Heart left ventricle (tissue), 16 donors: Measurements from ENCODE around the gene PFKFB3. TPM values are rescaled to one million over a fixed set of nuclear protein-coding genes. Genes with fewer than 3 reads are reported as not detected.
"Not testable (repeated sequence)": the region's sequence is repeated elsewhere in the genome, so short reads cannot be mapped to it uniquely, and the experiment has no call there.

ENCODE experiments used
- ATAC-seq, 4 donors: fragments of 200-7000 bp; cut with Tn5 transposase; one replicate each; pipeline ENCODE4 v1.9.1; 2020 to 2022; ENCODE audit warnings: moderate library complexity in 4 of 4, mild to moderate bottlenecking in 3 of 4, moderate number of reproducible peaks in 1 of 4
- DNase-seq, 5 donors: peaks; one replicate each; pipeline ENCODE4 v3.0.0-alpha.2; 2020
- H3K27ac ChIP-seq, 12 donors: fragments of 200-600 bp; sonication (generic) in 4 of 12; one replicate each; pipeline versions ENCODE4 v1.5.0 to v1.8.0; 2016 to 2022; ENCODE audit warnings: mild to moderate bottlenecking in 2 of 12
- H3K27me3 ChIP-seq, 9 donors: fragments of 200-600 bp; sonication (generic) in 2 of 9; one replicate each; pipeline versions ENCODE4 v1.5.1 to v1.8.0; 2016 to 2022; ENCODE audit warnings: mild to moderate bottlenecking in 3 of 9
- H3K36me3 ChIP-seq, 9 donors: fragments of 200-600 bp; sonication (generic) in 2 of 9; one replicate each; pipeline versions ENCODE4 v1.5.0 to v1.8.0; 2018 to 2022; ENCODE audit warnings: mild to moderate bottlenecking in 2 of 9
- H3K4me1 ChIP-seq, 12 donors: fragments of 200-600 bp; sonication (generic) in 4 of 12; one replicate each; pipeline versions ENCODE4 v1.5.0 to v1.8.0; 2016 to 2022; ENCODE audit warnings: mild to moderate bottlenecking in 3 of 12
- H3K4me3 ChIP-seq, 12 donors: fragments of 200-600 bp; sonication (generic) in 4 of 12; one replicate each; pipeline versions ENCODE4 v1.5.0 to v1.8.0; 2017 to 2022; ENCODE audit warnings: mild to moderate bottlenecking in 9 of 12, moderate library complexity in 4 of 12
- H3K9me3 ChIP-seq, 12 donors: fragments of 200-600 bp; sonication (generic) in 4 of 12; one replicate each; pipeline versions ENCODE4 v1.5.0 to v1.8.0; 2016 to 2022; ENCODE audit warnings: mild to moderate bottlenecking in 1 of 12
- CTCF ChIP-seq, 12 donors: fragments of 200-600 bp; sonication (generic) in 4 of 12; IDR thresholded peaks; one replicate each; pipeline versions ENCODE4 v1.5.0 to v1.8.0; 2018 to 2022; ENCODE audit warnings: antibody characterized with exemption in 12 of 12, mild to moderate bottlenecking in 5 of 12
- POLR2A ChIP-seq, 2 donors: fragments of 450-650 bp; IDR thresholded peaks; one replicate each; pipeline ENCODE4 v1.6.1; 2017; ENCODE audit warnings: antibody characterized with exemption in 2 of 2, mild to moderate bottlenecking in 2 of 2, moderate library complexity in 2 of 2
- WGBS, 4 donors: extraction: QIAGEN DNeasy Blood & Tissue Kit in 2 of 4; methylation state at CpG; one replicate each; pipeline versions ENCODE4 v1.1.5 to v1.1.7; 2013 to 2018; 5-methylcytosine and 5-hydroxymethylcytosine counted together
- intact Hi-C, 10 donors: fragments of 100-400 bp; cut with DNase I; formaldehyde crosslinking; loops; one replicate each; pipeline versions ENCODE4 v1.11.1 to v1.14.2; 2022
- polyA plus RNA-seq, 2 donors: library from polyadenylated mRNA; stranded (reverse); fragments of 200-250 nt; gene quantifications; one replicate each; pipeline ENCODE4 v1.2.3, GENCODE V29; 2013
- total RNA-seq, 9 donors: library from RNA; depleted of rRNA in 2 of 9; stranded (reverse); fragments of >200 nt in 2 of 9; fragmentation: NEBNext Ultra II Directional in 3 of 9; extraction: Animal tissue kit (Norgen Biotek cat#: 25700) in 3 of 9; gene quantifications; one replicate each; pipeline versions ENCODE4 v1.1.0 to v1.2.4, GENCODE V29; 2016 to 2023
- donor health status: ischemic (EF 13 %, LVEDD 7.1; RV severe dilation, severe dysfunction).
- donor health status: healthy with polysubstance abuse.
- donor health status: DM: no; HTN: yes; CAD: no.
- donor health status: DM: no; HTN: no; CAD: no.
- donor health status: ischemic (EF 25% LVEDD 6.9; RV normal size, moderate dysfunction).
- donor health status: ischemic (EF 25% LVEDD 5.7; RV mildly dilated, moderate dysfunction).
- donor health status: healthy.
- donor health status: DM: yes; HTN: yes; CAD: no.
- donor health status: ischemic (EF 35%, LVEDD 5.7; RV mildly dilated, moderate dysfunction).
- donor health status: nonischemic (EF 11% LVEDD 7.7; RV severe dilation, severe dysfunction).
- donor health status: DM: yes; HTN: yes; CAD: no.
- donor health status: PGD.
- donor health status: ischemic (EF 29% LVEDD 5.4; RV normal size, mild dysfunction).
- donor health status: nonischemic (EF 23%, LVEDD 6.1; RV moderate dilation, normal function).

Gene PFKFB3
- total and polyA plus RNA-seq, 11 donors, result 6.2 to 53.1 (median 13.4) TPM

GRCh38 chr10:6280291-6280690 lies 77.6 kb downstream of the PFKFB3 start:
- 74 to 84% (median 81%) methylated on average over 8 of the region's 8 CpGs for WGBS, 4 donors
- Histone ChIP-seq H3K36me3 (no peaks in the 10 kb centered on the region), H3K27me3 (no peaks in the 10 kb centered on the region), H3K4me1 (peaks cover 0 to 12% (median 5%) of the 10 kb centered on the region in 12 donors), H3K9me3 (no peaks in the 10 kb centered on the region), H3K27ac (no peak overlapping the region), H3K4me3 (no peak overlapping the region)
- no peak for DNase-seq
- no peak for ATAC-seq
- intact Hi-C loops, result no loop called here
- TF ChIP-seq CTCF (IDR thresholded peaks at IDR 0.05) (no peak), POLR2A (IDR thresholded peaks at IDR 0.05) (no peak)

GRCh38 chr10:6282454-6282958 lies 79.8 kb downstream of the PFKFB3 start:
- Histone ChIP-seq H3K36me3 (no peaks in the 10 kb centered on the region), H3K27me3 (no peaks in the 10 kb centered on the region), H3K4me3 (no peak overlapping the region), H3K27ac (no peak overlapping the region), H3K9me3 (peaks cover 0 to 2% (median 0%) of the 10 kb centered on the region in 12 donors), H3K4me1 (peaks cover 0 to 5% (median 0%) of the 10 kb centered on the region in 12 donors)
- TF ChIP-seq CTCF (IDR thresholded peaks at IDR 0.05) (no peak), POLR2A (IDR thresholded peaks at IDR 0.05) (no peak)
- ATAC-seq (no peak), DNase-seq (no peak)
- WGBS, 4 donors, result 90 to 97% (median 94%) methylated on average over 5 of the region's 5 CpGs
- intact Hi-C loops, result no loop called here

- Histone ChIP-seq H3K4me1 (peaks cover 0 to 5% (median 0%) of the 10 kb centered on the region in 12 donors), H3K4me3 (no peak overlapping the region), H3K27ac (no peak overlapping the region), H3K27me3 (no peaks in the 10 kb centered on the region), H3K36me3 (no peaks in the 10 kb centered on the region), H3K9me3 (peaks cover 0 to 2% (median 0%) of the 10 kb centered on the region in 12 donors)
- ATAC-seq, result no peak
- no peak for TF ChIP-seq CTCF (IDR thresholded peaks at IDR 0.05)
- TF ChIP-seq POLR2A (IDR thresholded peaks at IDR 0.05), result no peak
- 85 to 95% (median 95%) methylated on average over 8 of the region's 8 CpGs for WGBS, 4 donors
- intact Hi-C loops, result no loop called here
- DNase-seq, result no peak
Measured at GRCh38 chr10:6283655-6284054, 80.9 kb downstream of the PFKFB3 start.

- ATAC-seq, H3K4me3 ChIP-seq, H3K36me3 ChIP-seq, DNase-seq, H3K27me3 ChIP-seq, intact Hi-C loops, H3K27ac ChIP-seq, H3K9me3 ChIP-seq: not testable (repeated sequence)
- H3K4me1 ChIP-seq, result peaks cover 0 to 27% (median 0%) of the 10 kb centered on the region in 12 donors
- WGBS, 4 donors, result 94 to 100% (median 97%) methylated on average over 3 of the region's 3 CpGs
Measured at GRCh38 chr10:6290621-6291020, 87.9 kb downstream of the PFKFB3 start.

- peaks cover 0 to 38% (median 0%) of the 10 kb centered on the region in 12 donors for H3K4me1 ChIP-seq
- H3K9me3 ChIP-seq, result peaks cover 0 to 2% (median 0%) of the 10 kb centered on the region in 12 donors
- intact Hi-C loops, result no loop called here
- ATAC-seq (no peak), DNase-seq (no peak)
- no peak overlapping the region for H3K27ac ChIP-seq
- H3K36me3 ChIP-seq, result no peaks in the 10 kb centered on the region
- no peak overlapping the region for H3K4me3 ChIP-seq
- WGBS, 4 donors, result 65 to 83% (median 79%) methylated on average over 7 of the region's 7 CpGs
- TF ChIP-seq CTCF (IDR thresholded peaks at IDR 0.05) (no peak), POLR2A (IDR thresholded peaks at IDR 0.05) (no peak)
- no peaks in the 10 kb centered on the region for H3K27me3 ChIP-seq
Measured at GRCh38 chr10:6292741-6293151, 90.0 kb downstream of the PFKFB3 start.

- DNase-seq, H3K4me3 ChIP-seq, H3K36me3 ChIP-seq, H3K27me3 ChIP-seq, H3K27ac ChIP-seq, H3K9me3 ChIP-seq, ATAC-seq, intact Hi-C loops: not testable (repeated sequence)
- H3K4me1 ChIP-seq, result peaks cover 0 to 52% (median 0%) of the 10 kb centered on the region in 12 donors
- 66 to 91% (median 82%) methylated on average over 4 of the region's 4 CpGs for WGBS, 4 donors
Measured at GRCh38 chr10:6296425-6296824, 93.7 kb downstream of the PFKFB3 start.
